Right lobe of liver (tissue), 6 donors: ENCODE data around the gene PRELID2. TPM values are rescaled to one million over a fixed set of nuclear protein-coding genes. Genes with fewer than 3 reads are reported as not detected.
A peak's percentile ranks its signal among the peaks of the same experiment; 100 is the strongest.

Experiments used
- ATAC-seq, 4 donors: fragments of 200-7000 bp; cut with Tn5 transposase; one replicate each; pipeline ENCODE4 v1.9.1; 2020; ENCODE audit warnings: mild to moderate bottlenecking in 4 of 4, moderate library complexity in 4 of 4
- DNase-seq, 3 donors: peaks; one replicate each; pipeline ENCODE4 v3.0.0-alpha.2; 2020
- H3K27ac ChIP-seq, 3 donors: fragments of 200-600 bp; one replicate each; pipeline ENCODE4 v1.8.0; 2022
- H3K27me3 ChIP-seq, 2 donors: fragments of 200-600 bp; one replicate each; pipeline ENCODE4 v1.8.0; 2022
- H3K36me3 ChIP-seq, 4 donors: fragments of 200-600 bp; sonication (generic) in 1 of 4; one replicate each; pipeline versions ENCODE4 v1.5.1 to v1.8.0; 2017 to 2022; ENCODE audit warnings: control low read depth in 1 of 4
- H3K4me1 ChIP-seq, 4 donors: fragments of 200-600 bp; sonication (generic) in 1 of 4; one replicate each; pipeline versions ENCODE4 v1.5.1 to v1.8.0; 2017 to 2022; ENCODE audit warnings: control low read depth in 1 of 4
- H3K4me3 ChIP-seq, 3 donors: fragments of 200-600 bp; one replicate each; pipeline ENCODE4 v1.8.0; 2022
- H3K9me3 ChIP-seq, 4 donors: fragments of 200-600 bp; sonication (generic) in 1 of 4; one replicate each; pipeline versions ENCODE4 v1.5.1 to v1.8.0; 2017 to 2022; ENCODE audit warnings: control low read depth in 1 of 4
- POLR2A ChIP-seq: fragments of 450-650 bp; IDR thresholded peaks from one replicate; pipeline ENCODE4 v1.6.1; 2017; ENCODE audit warnings: antibody characterized with exemption, mild to moderate bottlenecking
- WGBS: methylation state at CpG from one replicate; pipeline ENCODE4 v1.1.6; 2018; ENCODE audit warnings: low coverage, low lambda C conversion rate; ENCODE audit not compliant: insufficient coverage; ENCODE audit errors: missing lambda C conversion rate; 5-methylcytosine and 5-hydroxymethylcytosine counted together
- intact Hi-C, 2 donors: fragments of 100-400 bp; cut with DNase I; formaldehyde crosslinking; loops; one replicate each; pipeline versions ENCODE4 v1.11.2 to v1.14.1; 2022
- total RNA-seq, 6 experiments: library from RNA; depleted of rRNA in 2 of 6; stranded (reverse); fragments of >200 nt in 2 of 6; fragmentation: NEBNext Ultra II Directional in 3 of 6; extraction: Animal tissue kit (Norgen Biotek cat#: 25700) in 3 of 6; gene quantifications; one replicate each; pipeline versions ENCODE4 v1.1.0 to v1.2.4, GENCODE V29; 2016 to 2023
- TF ChIP-seq, protein P1 (sequence below), 4 donors: fragments of 200-600 bp in 3 of 4; fragments of 450-650 bp in 1 of 4; IDR thresholded peaks; one replicate each; pipeline versions ENCODE4 v1.5.1 to v1.8.0; 2016 to 2022; ENCODE audit warnings: antibody characterized with exemption in 4 of 4, mild to moderate bottlenecking in 2 of 4
- donor health status: DM: no; HTN: yes; CAD: no.
- donor health status: DM: no; HTN: no; CAD: no.
- donor health status: DM: no; HTN: no; CAD: no.
- donor health status: DM: no; HTN: yes; CAD: no.
- donor health status: DM: no; HTN: yes; CAD: no.

Gene PRELID2
- total RNA-seq, 6 experiments from 2014 or later = 2.6 to 9.3 (median 4.1) TPM

DNA sequence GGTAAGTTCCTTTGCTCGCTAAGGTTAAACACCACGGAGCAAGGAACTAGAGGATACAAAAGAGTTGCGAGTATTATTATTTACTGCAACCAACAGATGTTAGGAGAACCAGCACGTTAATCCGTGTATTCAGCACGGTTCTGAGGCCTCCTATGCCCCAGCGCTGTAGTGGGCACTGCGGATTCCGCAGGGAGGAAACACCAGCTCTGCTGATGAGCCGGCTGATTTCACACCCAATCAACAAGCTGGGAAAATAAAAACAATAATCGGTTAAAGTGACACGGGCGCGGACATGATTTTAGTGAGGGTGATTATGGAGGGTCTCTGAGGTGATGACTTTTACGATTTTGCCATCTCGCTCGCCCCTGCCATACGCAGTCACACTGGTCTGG is 702 bp upstream of the PRELID2 start:
- peaks cover 0 to 2% (median 0%) of the 10 kb centered on the region in 4 donors for H3K4me1 ChIP-seq
- intact Hi-C loops = no loop called here
- ATAC-seq = no peak
- DNase-seq = no peak
- peak overlapping the region; percentile 31 to 56 (median 47) for H3K27ac ChIP-seq
- no peaks in the 10 kb centered on the region for H3K9me3 ChIP-seq
- no peaks in the 10 kb centered on the region for H3K27me3 ChIP-seq
- H3K36me3 ChIP-seq = no peaks in the 10 kb centered on the region
- WGBS = 71% methylated on average over 11 of the region's 18 CpGs
- H3K4me3 ChIP-seq = peak overlapping the region; percentile 67 to 72 (median 72)
- no peak for TF ChIP-seq POLR2A
- TF ChIP-seq, protein P1, sequence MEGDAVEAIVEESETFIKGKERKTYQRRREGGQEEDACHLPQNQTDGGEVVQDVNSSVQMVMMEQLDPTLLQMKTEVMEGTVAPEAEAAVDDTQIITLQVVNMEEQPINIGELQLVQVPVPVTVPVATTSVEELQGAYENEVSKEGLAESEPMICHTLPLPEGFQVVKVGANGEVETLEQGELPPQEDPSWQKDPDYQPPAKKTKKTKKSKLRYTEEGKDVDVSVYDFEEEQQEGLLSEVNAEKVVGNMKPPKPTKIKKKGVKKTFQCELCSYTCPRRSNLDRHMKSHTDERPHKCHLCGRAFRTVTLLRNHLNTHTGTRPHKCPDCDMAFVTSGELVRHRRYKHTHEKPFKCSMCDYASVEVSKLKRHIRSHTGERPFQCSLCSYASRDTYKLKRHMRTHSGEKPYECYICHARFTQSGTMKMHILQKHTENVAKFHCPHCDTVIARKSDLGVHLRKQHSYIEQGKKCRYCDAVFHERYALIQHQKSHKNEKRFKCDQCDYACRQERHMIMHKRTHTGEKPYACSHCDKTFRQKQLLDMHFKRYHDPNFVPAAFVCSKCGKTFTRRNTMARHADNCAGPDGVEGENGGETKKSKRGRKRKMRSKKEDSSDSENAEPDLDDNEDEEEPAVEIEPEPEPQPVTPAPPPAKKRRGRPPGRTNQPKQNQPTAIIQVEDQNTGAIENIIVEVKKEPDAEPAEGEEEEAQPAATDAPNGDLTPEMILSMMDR (IDR thresholded peaks at IDR 0.05) = no peak

- ATAC-seq = no peak
- TF ChIP-seq, protein P1 (IDR thresholded peaks at IDR 0.05) = no peak
- TF ChIP-seq POLR2A = no peak
- Histone ChIP-seq H3K36me3 (no peaks in the 10 kb centered on the region), H3K27me3 (no peaks in the 10 kb centered on the region), H3K9me3 (no peaks in the 10 kb centered on the region), H3K4me1 (peaks cover 0 to 15% (median 10%) of the 10 kb centered on the region in 4 donors), H3K27ac (no peak overlapping the region), H3K4me3 (peak overlapping the region; percentile 67 to 72 (median 72))
- WGBS = 27% methylated on average over 7 of the region's 10 CpGs
- DNase-seq = no peak
- intact Hi-C loops = no loop called here
Measured at GRCh38 chr5:145834554-145834916, 607 bp downstream of the PRELID2 start.

DNA sequence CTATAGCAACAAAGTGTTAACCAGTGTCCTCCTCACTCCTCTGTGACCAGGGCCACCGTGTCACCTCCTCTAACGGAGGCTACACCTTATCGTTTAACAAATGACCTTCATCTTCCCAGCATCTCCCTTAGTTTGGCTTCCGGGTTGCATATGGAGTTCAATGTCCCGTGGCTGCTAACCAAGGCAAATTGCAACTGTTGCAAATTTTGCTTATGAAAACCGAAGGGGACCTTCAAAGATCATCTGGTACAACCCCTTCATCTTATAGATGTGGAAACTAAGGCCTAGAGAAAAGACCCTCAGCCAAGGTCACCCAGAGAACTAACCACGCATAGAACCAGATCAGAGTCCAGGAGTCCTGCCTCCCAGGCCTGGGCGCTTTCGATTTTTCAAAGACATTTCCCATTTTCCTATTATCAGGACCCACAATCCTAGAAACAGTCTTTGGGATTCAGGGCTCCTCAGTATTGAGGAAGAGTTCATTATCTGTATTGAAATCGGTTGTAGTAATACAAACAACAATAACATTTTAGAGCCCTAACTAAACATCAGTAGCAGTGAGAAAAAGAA is 1.4 kb downstream of the PRELID2 start:
- DNase-seq (no peak), ATAC-seq (no peak)
- H3K27me3 ChIP-seq = no peaks in the 10 kb centered on the region
- peaks cover 0 to 18% (median 12%) of the 10 kb centered on the region in 4 donors for H3K4me1 ChIP-seq
- H3K9me3 ChIP-seq = no peaks in the 10 kb centered on the region
- H3K27ac ChIP-seq = no peak overlapping the region
- H3K4me3 ChIP-seq = no peak overlapping the region
- TF ChIP-seq, protein P1 (IDR thresholded peaks at IDR 0.05) = no peak
- intact Hi-C loops = no loop called here
- WGBS = 47% methylated on average over 10 of the region's 10 CpGs
- H3K36me3 ChIP-seq = no peaks in the 10 kb centered on the region

DNA sequence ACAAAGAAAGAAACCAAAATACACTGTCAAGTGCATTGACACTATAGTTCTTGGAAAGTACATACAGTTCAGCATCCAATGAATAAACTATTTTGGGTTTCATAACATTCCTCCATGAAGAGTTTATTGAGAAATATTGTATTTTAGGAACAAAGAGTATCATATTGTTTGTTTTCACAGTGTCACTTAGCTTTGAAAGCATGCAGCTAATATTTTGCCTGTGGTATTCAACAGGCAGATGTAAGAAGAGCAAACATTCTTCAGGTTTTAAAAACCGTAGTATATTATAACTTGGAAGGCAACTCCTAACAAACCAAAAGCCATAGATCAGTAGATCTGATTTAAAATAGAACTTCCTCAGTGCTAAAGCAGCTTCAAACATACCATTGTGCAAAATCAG is 4.5 kb downstream of the PRELID2 start:
- no peak for DNase-seq
- intact Hi-C loops = no loop called here
- 0% methylated on average over 1 of the region's 1 CpG for WGBS
- Histone ChIP-seq H3K9me3 (no peaks in the 10 kb centered on the region), H3K4me3 (no peak overlapping the region), H3K36me3 (no peaks in the 10 kb centered on the region), H3K4me1 (peaks cover 0 to 29% (median 16%) of the 10 kb centered on the region in 4 donors), H3K27me3 (no peaks in the 10 kb centered on the region), H3K27ac (no peak overlapping the region)
- no peak for ATAC-seq
- TF ChIP-seq, protein P1 (IDR thresholded peaks at IDR 0.05) = no peak
- no peak for TF ChIP-seq POLR2A
